Activated naive CD8-positive, alpha-beta T cell treated with anti-CD3 and anti-CD28 coated beads, Interleukin-2, amount 10 ng/mL, durations not matched to agents 7 days and 5 days (primary cell): ENCODE results near the gene ADAP1. TPM values are rescaled to one million over a fixed set of nuclear protein-coding genes. Genes with fewer than 3 reads are reported as not detected.

Experiments used
- ATAC-seq: fragments of 150-1000 bp; cut with Tn5 transposase; one replicate; pipeline ENCODE4 v1.10.0; 2021; ENCODE audit warnings: low read depth, moderate library complexity
- POLR2A ChIA-PET: fragments of 350-600 bp; sonication (Branson Sonifier 250); formaldehyde crosslinking; loops from one replicate; lab custom pipeline; 2021; ENCODE audit warnings: antibody characterized with exemption; lab: Charles Lee
- DNase-seq: peaks from one replicate; pipeline ENCODE4 v3.0.0; 2021
- H3K27ac Mint-ChIP-seq: one replicate; pipeline ENCODE4 v1.8.0; 2022; ENCODE audit warnings: mild to moderate bottlenecking, mixed read lengths
- H3K27me3 Mint-ChIP-seq: one replicate; pipeline ENCODE4 v1.8.0; 2022; ENCODE audit warnings: mild to moderate bottlenecking, moderate library complexity, mixed read lengths
- H3K36me3 Mint-ChIP-seq: one replicate; pipeline ENCODE4 v1.8.0; 2021; ENCODE audit warnings: mild to moderate bottlenecking, mixed read lengths
- H3K4me1 Mint-ChIP-seq: one replicate; pipeline ENCODE4 v1.8.0; 2021; ENCODE audit warnings: mixed read lengths
- H3K4me3 Mint-ChIP-seq: one replicate; pipeline ENCODE4 v1.8.0; 2022; ENCODE audit warnings: mild to moderate bottlenecking, moderate library complexity, mixed read lengths
- H3K9me3 Mint-ChIP-seq: one replicate; pipeline ENCODE4 v1.8.0; 2021; ENCODE audit warnings: mixed read lengths
- total RNA-seq, 2 experiments: library from RNA; stranded (reverse); gene quantifications; one replicate each; pipeline ENCODE4 v1.2.3, GENCODE V29; 2021

The ADAP1 gene
- total RNA-seq, 2 experiments from 2014 or later: 25.0 to 29.8 TPM

- Mint-ChIP-seq H3K9me3 (peaks cover 15% of the 10 kb centered on the region), H3K27ac (no peak overlapping the region), H3K4me3 (no peak overlapping the region), H3K4me1 (peaks cover 6% of the 10 kb centered on the region), H3K36me3 (peaks cover 17% of the 10 kb centered on the region), H3K27me3 (no peaks in the 10 kb centered on the region)
- DNase-seq: no peak
- POLR2A ChIA-PET: no interaction called here
- ATAC-seq: no peak
Measured at GRCh38 chr7:940599-941408, 13.7 kb downstream of the ADAP1 start.

- H3K4me1 Mint-ChIP-seq: peaks cover 6% of the 10 kb centered on the region
- H3K27me3 Mint-ChIP-seq: no peaks in the 10 kb centered on the region
- peaks cover 15% of the 10 kb centered on the region for H3K9me3 Mint-ChIP-seq
- ATAC-seq (no peak), DNase-seq (no peak)
- H3K27ac Mint-ChIP-seq: no peak overlapping the region
- POLR2A ChIA-PET: no interaction called here
- H3K36me3 Mint-ChIP-seq: peaks cover 17% of the 10 kb centered on the region
- no peak overlapping the region for H3K4me3 Mint-ChIP-seq
Measured at GRCh38 chr7:939843-940242, 14.6 kb downstream of the ADAP1 start.

GRCh38 chr7:938546-939185 is 15.8 kb downstream of the ADAP1 start:
- Mint-ChIP-seq H3K9me3 (peaks cover 15% of the 10 kb centered on the region), H3K27me3 (no peaks in the 10 kb centered on the region), H3K4me1 (peaks cover 6% of the 10 kb centered on the region), H3K27ac (no peak overlapping the region), H3K36me3 (peaks cover 17% of the 10 kb centered on the region), H3K4me3 (no peak overlapping the region)
- ATAC-seq: no peak
- DNase-seq: no peak
- POLR2A ChIA-PET: interaction anchor here (1.8 kb wide), 1 partner anchor 13 kb away, joined by 3 read pairs; no protein-coding TSS in a partner anchor

- POLR2A ChIA-PET: interaction anchor here (1.8 kb wide), 1 partner anchor 12 kb away, joined by 3 read pairs; no protein-coding TSS in a partner anchor
- DNase-seq (no peak), ATAC-seq (no peak)
- H3K9me3 Mint-ChIP-seq: peaks cover 15% of the 10 kb centered on the region
- H3K27me3 Mint-ChIP-seq: no peaks in the 10 kb centered on the region
- H3K4me1 Mint-ChIP-seq: peaks cover 6% of the 10 kb centered on the region
- no peak overlapping the region for H3K4me3 Mint-ChIP-seq
- H3K27ac Mint-ChIP-seq: no peak overlapping the region
- peaks cover 17% of the 10 kb centered on the region for H3K36me3 Mint-ChIP-seq
Measured at GRCh38 chr7:937856-938484, 16.5 kb downstream of the ADAP1 start.

GRCh38 chr7:936386-937054 is 18.0 kb downstream of the ADAP1 start:
- no peak for DNase-seq
- Mint-ChIP-seq H3K27ac (peak overlapping the region; percentile 42), H3K4me3 (no peak overlapping the region)

GRCh38 chr7:935874-936385 is 18.6 kb downstream of the ADAP1 start:
- Mint-ChIP-seq H3K27me3 (no peaks in the 10 kb centered on the region), H3K27ac (no peak overlapping the region), H3K4me1 (peaks cover 6% of the 10 kb centered on the region), H3K36me3 (peaks cover 15% of the 10 kb centered on the region), H3K4me3 (no peak overlapping the region), H3K9me3 (peaks cover 10% of the 10 kb centered on the region)
- no peak for ATAC-seq
- POLR2A ChIA-PET: no interaction called here
- DNase-seq: no peak

More at GRCh38 chr7:936386-937054, 18.0 kb downstream of the ADAP1 start:
- peaks cover 6% of the 10 kb centered on the region for H3K4me1 Mint-ChIP-seq
- peak; percentile 67 for ATAC-seq
- H3K9me3 Mint-ChIP-seq: peaks cover 13% of the 10 kb centered on the region
- POLR2A ChIA-PET: no interaction called here
- H3K36me3 Mint-ChIP-seq: peaks cover 17% of the 10 kb centered on the region
- H3K27me3 Mint-ChIP-seq: no peaks in the 10 kb centered on the region

- no peak for DNase-seq
- no peak for ATAC-seq
- H3K27me3 Mint-ChIP-seq: no peaks in the 10 kb centered on the region
- H3K4me3 Mint-ChIP-seq: no peak overlapping the region
- H3K36me3 Mint-ChIP-seq: peaks cover 11% of the 10 kb centered on the region
- H3K4me1 Mint-ChIP-seq: peaks cover 6% of the 10 kb centered on the region
- H3K9me3 Mint-ChIP-seq: peaks cover 6% of the 10 kb centered on the region
- POLR2A ChIA-PET: no interaction called here
- H3K27ac Mint-ChIP-seq: no peak overlapping the region
Measured at GRCh38 chr7:935164-935873, 19.2 kb downstream of the ADAP1 start.

- H3K27me3 Mint-ChIP-seq: no peaks in the 10 kb centered on the region
- no peak overlapping the region for H3K4me3 Mint-ChIP-seq
- H3K9me3 Mint-ChIP-seq: no peaks in the 10 kb centered on the region
- no peak for ATAC-seq
- peaks cover 8% of the 10 kb centered on the region for H3K4me1 Mint-ChIP-seq
- POLR2A ChIA-PET: no interaction called here
- peaks cover 9% of the 10 kb centered on the region for H3K36me3 Mint-ChIP-seq
- H3K27ac Mint-ChIP-seq: no peak overlapping the region
- DNase-seq: no peak
Measured at GRCh38 chr7:934469-935163, 19.9 kb downstream of the ADAP1 start.

GRCh38 chr7:932651-932975 is 21.9 kb downstream of the ADAP1 start:
- POLR2A ChIA-PET: no interaction called here
- H3K4me3 Mint-ChIP-seq: no peak overlapping the region

GRCh38 chr7:931871-932650 is 22.4 kb downstream of the ADAP1 start:
- Mint-ChIP-seq H3K36me3 (peaks cover 5% of the 10 kb centered on the region), H3K27ac (no peak overlapping the region), H3K27me3 (no peaks in the 10 kb centered on the region), H3K9me3 (no peaks in the 10 kb centered on the region), H3K4me3 (no peak overlapping the region), H3K4me1 (peaks cover 13% of the 10 kb centered on the region)
- no peak for ATAC-seq
- POLR2A ChIA-PET: no interaction called here
- no peak for DNase-seq

More at GRCh38 chr7:932651-932975, 21.9 kb downstream of the ADAP1 start:
- Mint-ChIP-seq H3K27ac (no peak overlapping the region), H3K36me3 (peaks cover 5% of the 10 kb centered on the region), H3K9me3 (no peaks in the 10 kb centered on the region), H3K4me1 (peaks cover 13% of the 10 kb centered on the region), H3K27me3 (no peaks in the 10 kb centered on the region)
- no peak for ATAC-seq
- no peak for DNase-seq

- DNase-seq: no peak
Measured at GRCh38 chr7:930975-931758, 23.3 kb downstream of the ADAP1 start.

More at GRCh38 chr7:930975-931758, 23.3 kb downstream of the ADAP1 start:
- no peak overlapping the region for H3K27ac Mint-ChIP-seq
- no peaks in the 10 kb centered on the region for H3K9me3 Mint-ChIP-seq
- ATAC-seq: no peak
- peaks cover 3% of the 10 kb centered on the region for H3K36me3 Mint-ChIP-seq
- POLR2A ChIA-PET: no interaction called here
- H3K4me3 Mint-ChIP-seq: no peak overlapping the region
- H3K4me1 Mint-ChIP-seq: peaks cover 9% of the 10 kb centered on the region
- no peaks in the 10 kb centered on the region for H3K27me3 Mint-ChIP-seq
